PC-9 (cell line): ENCODE results near the gene CFAP410. TPM values are rescaled to one million over a fixed set of nuclear protein-coding genes. Genes with fewer than 3 reads are reported as not detected.

Experiments used
- BruUV-seq: library from RNA; stranded (reverse); fragments of 400-500 nt; replicated peaks from 2 replicates; lab custom pipeline; 2021; lab: Mats Ljungman, UMichigan
- CTCF ChIA-PET: fragments of 300-600 bp; sonication (Branson Sonifier 250); formaldehyde crosslinking; loops from one replicate; lab custom pipeline; 2022; ENCODE audit warnings: antibody characterized with exemption; lab: Charles Lee
- POLR2A ChIA-PET: fragments of 300-600 bp; sonication (Branson Sonifier 250); formaldehyde crosslinking; loops from one replicate; lab custom pipeline; 2022; ENCODE audit warnings: antibody characterized with exemption; ENCODE audit not compliant: unreplicated experiment; lab: Charles Lee
- DNase-seq, 2 experiments: peaks; one replicate each; pipeline versions ENCODE4 v3.0.0 to v3.0.0-alpha.2; 2015 to 2022; ENCODE audit warnings: mixed read lengths in 1 of 2
- H2AFZ ChIP-seq: fragments of 200-600 bp; sonication (generic); 2 replicates; pipeline ENCODE4 v1.8.1; 2017; ENCODE audit warnings: antibody characterized with exemption
- H3F3A ChIP-seq: fragments of 200-600 bp; sonication (generic); 2 replicates; pipeline ENCODE4 v1.8.1; 2017; ENCODE audit warnings: antibody characterized with exemption, mild to moderate bottlenecking, low read depth; ENCODE audit not compliant: insufficient read depth
- H3K27ac ChIP-seq: fragments of 200-600 bp; sonication (generic); 2 replicates; pipeline ENCODE4 v1.6.1; 2016; ENCODE audit warnings: mixed run types
- H3K27me3 ChIP-seq: fragments of 200-600 bp; sonication (generic); 2 replicates; pipeline ENCODE4 v1.6.1; 2016; ENCODE audit warnings: low read depth, mixed run types; ENCODE audit not compliant: insufficient read depth
- H3K36me3 ChIP-seq: fragments of 200-600 bp; sonication (generic); 2 replicates; pipeline ENCODE4 v1.6.1; 2016; ENCODE audit warnings: low read depth, mixed run types
- H3K4me1 ChIP-seq: fragments of 200-600 bp; sonication (generic); replicated peaks from 2 replicates; pipeline ENCODE4 v1.6.1; 2016; ENCODE audit warnings: mixed run types; ENCODE audit not compliant: insufficient read depth
- H3K4me2 ChIP-seq: fragments of 200-600 bp; sonication (generic); 2 replicates; pipeline ENCODE4 v1.6.1; 2017; ENCODE audit warnings: mixed run types
- H3K4me3 ChIP-seq: fragments of 200-600 bp; sonication (generic); 2 replicates; pipeline ENCODE4 v1.6.1; 2016; ENCODE audit warnings: mixed run types
- H3K79me2 ChIP-seq: fragments of 200-600 bp; sonication (generic); 2 replicates; pipeline ENCODE4 v1.6.1; 2017; ENCODE audit warnings: low read depth, mixed run types
- H3K9me2 ChIP-seq: fragments of 200-600 bp; sonication (generic); 2 replicates; pipeline ENCODE4 v1.8.1; 2017; ENCODE audit warnings: mild to moderate bottlenecking; ENCODE audit not compliant: insufficient read depth
- H3K9me3 ChIP-seq: fragments of 200-600 bp; sonication (generic); 2 replicates; pipeline ENCODE4 v1.8.1; 2016; ENCODE audit warnings: low read depth; ENCODE audit not compliant: insufficient read depth
- H4K20me1 ChIP-seq: fragments of 200-600 bp; sonication (generic); 2 replicates; pipeline ENCODE4 v1.8.1; 2017; ENCODE audit not compliant: insufficient read depth
- EZH2 ChIP-seq: fragments of 200-600 bp; sonication (generic); IDR thresholded peaks from 2 replicates; pipeline ENCODE4 v1.8.0; 2017; ENCODE audit warnings: antibody characterized with exemption, low read depth
- intact Hi-C: fragments of 100-400 bp; cut with micrococcal nuclease; formaldehyde crosslinking; loops from one replicate; pipeline ENCODE4 v1.10.0; 2022; ENCODE audit not compliant: unreplicated experiment
- total RNA-seq: library from RNA; stranded (reverse); gene quantifications from 2 replicates; pipeline ENCODE4 v1.2.3, GENCODE V29; 2021
- TF ChIP-seq, protein P1 (sequence below): fragments of 200-600 bp; sonication (generic); conservative IDR thresholded peaks from 2 replicates; pipeline ENCODE4 v1.6.1; 2017; ENCODE audit warnings: mixed run types, antibody characterized with exemption, mild to moderate bottlenecking, moderate library complexity

Gene CFAP410
- total RNA-seq, 1 experiment from 2014 or later, result 12.5 TPM

DNA sequence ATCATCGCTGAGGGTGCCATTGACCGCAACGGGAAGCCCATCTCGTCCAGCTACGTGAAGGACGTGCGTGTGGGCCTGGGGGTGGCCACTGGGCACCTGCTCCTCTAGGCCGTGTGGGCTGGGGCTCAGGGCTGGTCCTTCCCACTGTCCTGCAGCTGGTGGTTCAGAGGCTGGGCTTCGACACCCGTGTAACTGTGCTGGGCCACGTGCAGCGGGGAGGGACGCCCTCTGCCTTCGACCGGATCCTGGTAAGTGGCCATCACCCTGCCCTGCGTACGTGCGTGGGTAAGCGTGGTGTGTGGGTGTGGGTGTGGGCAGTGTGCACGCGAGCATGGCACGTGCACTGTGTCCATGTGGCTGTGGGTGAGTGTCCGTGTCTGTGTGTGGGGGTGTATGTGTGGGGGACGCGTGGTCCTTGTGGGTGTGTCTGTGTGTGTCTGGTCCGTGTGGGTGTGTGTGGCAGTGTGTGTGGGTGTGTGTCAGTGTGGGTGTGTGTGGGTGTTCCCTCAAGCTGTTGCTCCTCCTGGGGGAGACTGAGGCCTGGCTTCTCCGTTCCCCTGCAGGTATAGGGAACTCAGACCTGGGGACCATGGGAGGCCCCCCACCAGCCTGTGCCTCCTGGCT lies 22.8 kb downstream of the CFAP410 start:
- H3K4me2 ChIP-seq, result no peak overlapping the region
- no TSS peak for BruUV-seq
- H3K79me2 ChIP-seq, result no peaks in the 10 kb centered on the region
- no peak overlapping the region for H2AFZ ChIP-seq
- H3K9me3 ChIP-seq, result no peaks in the 10 kb centered on the region
- no peak for DNase-seq
- no peaks in the 10 kb centered on the region for H3K9me2 ChIP-seq
- CTCF ChIA-PET, result no interaction called here
- H4K20me1 ChIP-seq, result no peaks in the 10 kb centered on the region
- POLR2A ChIA-PET, result no interaction called here
- no peak overlapping the region for H3K27ac ChIP-seq
- H3K27me3 ChIP-seq, result no peaks in the 10 kb centered on the region
- H3K4me3 ChIP-seq, result no peak overlapping the region
- H3F3A ChIP-seq, result no peaks in the 10 kb centered on the region
- TF ChIP-seq EZH2, result no peak
- TF ChIP-seq, protein P1, sequence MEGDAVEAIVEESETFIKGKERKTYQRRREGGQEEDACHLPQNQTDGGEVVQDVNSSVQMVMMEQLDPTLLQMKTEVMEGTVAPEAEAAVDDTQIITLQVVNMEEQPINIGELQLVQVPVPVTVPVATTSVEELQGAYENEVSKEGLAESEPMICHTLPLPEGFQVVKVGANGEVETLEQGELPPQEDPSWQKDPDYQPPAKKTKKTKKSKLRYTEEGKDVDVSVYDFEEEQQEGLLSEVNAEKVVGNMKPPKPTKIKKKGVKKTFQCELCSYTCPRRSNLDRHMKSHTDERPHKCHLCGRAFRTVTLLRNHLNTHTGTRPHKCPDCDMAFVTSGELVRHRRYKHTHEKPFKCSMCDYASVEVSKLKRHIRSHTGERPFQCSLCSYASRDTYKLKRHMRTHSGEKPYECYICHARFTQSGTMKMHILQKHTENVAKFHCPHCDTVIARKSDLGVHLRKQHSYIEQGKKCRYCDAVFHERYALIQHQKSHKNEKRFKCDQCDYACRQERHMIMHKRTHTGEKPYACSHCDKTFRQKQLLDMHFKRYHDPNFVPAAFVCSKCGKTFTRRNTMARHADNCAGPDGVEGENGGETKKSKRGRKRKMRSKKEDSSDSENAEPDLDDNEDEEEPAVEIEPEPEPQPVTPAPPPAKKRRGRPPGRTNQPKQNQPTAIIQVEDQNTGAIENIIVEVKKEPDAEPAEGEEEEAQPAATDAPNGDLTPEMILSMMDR, result no peak
- intact Hi-C loops, result no loop called here
- H3K36me3 ChIP-seq, result no peaks in the 10 kb centered on the region
- no peaks in the 10 kb centered on the region for H3K4me1 ChIP-seq

DNA sequence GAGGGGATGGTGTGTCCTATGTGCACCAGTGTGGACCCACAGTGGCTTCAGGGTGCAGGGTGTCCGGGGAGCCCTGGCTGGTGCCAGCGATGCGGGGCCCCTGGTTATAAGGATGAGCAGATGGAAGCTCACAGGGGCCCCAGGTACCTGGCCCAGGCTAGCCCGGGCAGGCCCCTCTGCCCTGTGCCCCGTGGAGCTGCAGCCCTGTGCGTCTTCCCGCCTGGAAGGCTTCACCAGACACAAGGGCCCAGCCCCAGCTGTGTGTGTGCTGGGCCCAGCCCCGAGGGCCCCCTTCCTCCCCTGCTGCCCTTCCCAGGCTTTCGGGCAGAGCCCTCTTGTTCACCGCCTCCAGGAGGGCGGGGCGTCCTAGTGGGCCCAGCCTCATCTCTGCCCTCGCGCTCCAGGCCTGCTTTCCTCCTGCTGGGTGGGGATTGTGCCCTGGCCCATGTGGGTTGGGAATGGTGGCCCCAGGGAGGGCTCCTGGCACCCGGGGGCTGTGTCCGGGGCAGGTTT lies 23.4 kb downstream of the CFAP410 start:
- Histone ChIP-seq H3K27me3 (no peaks in the 10 kb centered on the region), H3F3A (no peaks in the 10 kb centered on the region), H3K4me3 (no peak overlapping the region), H3K4me2 (no peak overlapping the region), H4K20me1 (no peaks in the 10 kb centered on the region), H3K27ac (no peak overlapping the region), H2AFZ (no peak overlapping the region), H3K4me1 (no peaks in the 10 kb centered on the region), H3K9me3 (no peaks in the 10 kb centered on the region), H3K36me3 (no peaks in the 10 kb centered on the region), H3K9me2 (no peaks in the 10 kb centered on the region), H3K79me2 (no peaks in the 10 kb centered on the region)
- CTCF ChIA-PET, result no interaction called here
- TF ChIP-seq EZH2, result no peak
- TF ChIP-seq, protein P1, result no peak
- no peak for DNase-seq
- no TSS peak for BruUV-seq
- POLR2A ChIA-PET, result no interaction called here
- intact Hi-C loops, result no loop called here

DNA sequence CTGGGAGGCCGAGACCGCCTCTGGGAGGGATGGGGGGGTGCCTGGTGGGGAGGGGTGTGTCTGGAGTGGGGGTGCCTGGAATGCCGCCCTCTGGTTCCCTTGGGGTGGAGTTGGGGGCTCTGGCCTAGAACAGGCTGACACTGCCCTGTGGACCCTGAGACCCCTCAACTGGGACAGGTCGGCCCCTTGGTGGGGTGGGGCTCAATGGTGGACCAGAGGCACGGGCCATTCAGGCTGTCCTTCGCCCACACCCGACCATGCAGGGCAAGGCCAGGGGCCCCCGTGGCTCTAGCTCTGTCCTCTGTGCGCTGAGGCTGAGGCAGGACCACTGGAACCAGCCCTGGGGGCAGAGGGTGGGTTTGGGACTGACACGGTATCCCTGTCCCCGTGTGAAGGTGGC lies 24.6 kb downstream of the CFAP410 start:
- BruUV-seq, result no TSS peak
- ChIA-PET CTCF (no interaction called here), POLR2A (no interaction called here)
- no peaks in the 10 kb centered on the region for H3K9me3 ChIP-seq
- no peaks in the 10 kb centered on the region for H3K9me2 ChIP-seq
- H3K79me2 ChIP-seq, result no peaks in the 10 kb centered on the region
- H3K36me3 ChIP-seq, result no peaks in the 10 kb centered on the region
- no peaks in the 10 kb centered on the region for H3K27me3 ChIP-seq
- intact Hi-C loops, result no loop called here
- DNase-seq, result no peak
- H2AFZ ChIP-seq, result no peak overlapping the region
- H3K4me1 ChIP-seq, result no peaks in the 10 kb centered on the region
- H3K27ac ChIP-seq, result no peak overlapping the region
- H3K4me3 ChIP-seq, result no peak overlapping the region
- no peak overlapping the region for H3K4me2 ChIP-seq
- TF ChIP-seq, protein P1, result no peak
- no peak for TF ChIP-seq EZH2
- H3F3A ChIP-seq, result no peaks in the 10 kb centered on the region
- no peaks in the 10 kb centered on the region for H4K20me1 ChIP-seq
